Activated naive CD8-positive, alpha-beta T cell treated with anti-CD3 and anti-CD28 coated beads, Interleukin-2, amount 10 ng/mL, durations not matched to agents 7 days and 5 days (primary cell): ENCODE data around the gene NDUFV3. TPM values are rescaled to one million over a fixed set of nuclear protein-coding genes. Genes with fewer than 3 reads are reported as not detected.

Experiments used
- ATAC-seq: fragments of 150-1000 bp; cut with Tn5 transposase; one replicate; pipeline ENCODE4 v1.10.0; 2021; ENCODE audit warnings: low read depth, moderate library complexity
- POLR2A ChIA-PET: fragments of 350-600 bp; sonication (Branson Sonifier 250); formaldehyde crosslinking; loops from one replicate; lab custom pipeline; 2021; ENCODE audit warnings: antibody characterized with exemption; lab: Charles Lee
- DNase-seq: peaks from one replicate; pipeline ENCODE4 v3.0.0; 2021
- H3K27ac Mint-ChIP-seq: one replicate; pipeline ENCODE4 v1.8.0; 2022; ENCODE audit warnings: mild to moderate bottlenecking, mixed read lengths
- H3K27me3 Mint-ChIP-seq: one replicate; pipeline ENCODE4 v1.8.0; 2022; ENCODE audit warnings: mild to moderate bottlenecking, moderate library complexity, mixed read lengths
- H3K36me3 Mint-ChIP-seq: one replicate; pipeline ENCODE4 v1.8.0; 2021; ENCODE audit warnings: mild to moderate bottlenecking, mixed read lengths
- H3K4me1 Mint-ChIP-seq: one replicate; pipeline ENCODE4 v1.8.0; 2021; ENCODE audit warnings: mixed read lengths
- H3K4me3 Mint-ChIP-seq: one replicate; pipeline ENCODE4 v1.8.0; 2022; ENCODE audit warnings: mild to moderate bottlenecking, moderate library complexity, mixed read lengths
- H3K9me3 Mint-ChIP-seq: one replicate; pipeline ENCODE4 v1.8.0; 2021; ENCODE audit warnings: mixed read lengths
- total RNA-seq, 2 experiments: library from RNA; stranded (reverse); gene quantifications; one replicate each; pipeline ENCODE4 v1.2.3, GENCODE V29; 2021

The NDUFV3 gene
- total RNA-seq, 2 experiments from 2014 or later: 27.1 to 30.5 TPM

DNA sequence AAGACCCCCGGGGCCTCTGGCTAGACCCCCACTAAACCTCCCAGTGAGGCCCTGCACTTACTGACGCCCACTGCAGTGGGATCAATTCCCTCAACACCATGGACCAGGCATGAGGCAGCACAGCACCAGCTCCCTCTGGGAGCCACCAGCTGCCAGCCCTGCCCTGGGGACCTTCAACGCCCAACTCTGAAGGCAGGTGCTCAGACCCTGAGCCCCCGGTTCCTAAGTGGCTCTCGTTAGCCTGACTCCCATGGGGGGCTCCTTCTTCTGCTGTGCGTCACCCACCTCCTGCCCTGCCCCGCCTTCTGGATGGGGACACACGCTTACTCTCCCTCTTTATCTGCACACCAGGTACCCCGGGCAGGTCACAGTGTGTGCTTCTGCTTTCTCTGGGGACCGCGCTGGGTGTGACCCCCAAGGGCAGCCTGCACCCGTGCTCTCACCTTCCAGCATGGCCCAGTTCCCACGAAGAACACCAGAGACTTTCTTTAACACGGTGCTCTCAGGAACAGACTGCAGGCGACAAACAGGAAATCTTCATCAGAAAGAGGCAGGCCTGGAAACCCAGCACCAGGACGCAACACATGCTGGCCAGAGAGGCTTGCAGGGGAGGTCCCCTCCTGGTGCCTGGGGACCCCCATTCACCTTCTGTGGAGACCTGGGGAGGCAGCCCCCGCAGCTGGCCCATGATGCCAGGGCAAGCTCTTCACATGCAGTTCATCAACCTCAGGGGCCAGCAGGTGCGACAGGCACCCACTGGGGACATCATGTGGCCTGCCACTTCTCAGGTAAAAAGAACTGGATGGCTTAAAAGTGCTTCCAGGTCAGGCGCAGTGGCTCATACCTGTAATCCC lies 41.1 kb upstream of the NDUFV3 start:
- Mint-ChIP-seq H3K36me3 (peaks cover 12% of the 10 kb centered on the region), H3K9me3 (no peaks in the 10 kb centered on the region), H3K4me1 (peaks cover 4% of the 10 kb centered on the region), H3K27me3 (no peaks in the 10 kb centered on the region), H3K27ac (no peak overlapping the region), H3K4me3 (no peak overlapping the region)
- POLR2A ChIA-PET: interaction anchor here (0.5 kb wide), 1 partner anchor 334 kb away, joined by 3 read pairs; no protein-coding TSS in a partner anchor
- ATAC-seq (no peak), DNase-seq (no peak)

DNA sequence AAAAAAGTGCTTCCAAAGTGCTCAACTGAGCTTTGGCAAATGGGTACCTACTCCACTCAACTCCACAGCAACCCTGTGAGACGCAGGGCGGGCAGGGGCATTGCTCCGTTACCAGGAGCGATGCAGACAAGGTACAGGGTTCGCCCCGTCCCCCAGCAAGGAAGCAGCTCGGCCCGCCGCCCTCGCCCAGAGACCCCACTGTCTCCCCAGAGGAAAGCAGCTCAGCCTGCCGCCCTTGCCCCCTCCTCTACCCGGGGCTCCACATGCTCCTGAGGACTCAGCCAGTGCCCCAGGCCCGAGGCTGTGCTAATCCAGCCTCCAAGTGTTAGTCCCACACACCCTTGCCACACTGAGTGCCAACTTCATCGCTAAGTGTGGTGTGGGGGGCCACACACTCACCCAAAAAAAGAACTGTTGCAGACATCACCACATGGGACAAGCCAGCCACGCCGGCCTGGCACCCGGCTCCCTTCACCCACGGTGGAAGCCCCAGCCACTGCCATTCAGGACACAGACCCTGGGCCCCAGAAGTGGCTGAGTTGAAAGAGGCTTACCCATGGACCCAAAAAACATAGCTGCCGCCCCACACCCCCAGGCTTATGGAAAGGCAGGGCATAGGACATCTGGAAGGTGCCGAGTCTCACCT lies 40.1 kb upstream of the NDUFV3 start:
- Mint-ChIP-seq H3K27me3 (no peaks in the 10 kb centered on the region), H3K4me3 (no peak overlapping the region), H3K9me3 (no peaks in the 10 kb centered on the region), H3K36me3 (peaks cover 13% of the 10 kb centered on the region), H3K4me1 (peaks cover 3% of the 10 kb centered on the region), H3K27ac (no peak overlapping the region)
- no peak for DNase-seq
- POLR2A ChIA-PET: interaction anchor here (0.5 kb wide), 1 partner anchor 335 kb away, joined by 3 read pairs; no protein-coding TSS in a partner anchor
- no peak for ATAC-seq

DNA sequence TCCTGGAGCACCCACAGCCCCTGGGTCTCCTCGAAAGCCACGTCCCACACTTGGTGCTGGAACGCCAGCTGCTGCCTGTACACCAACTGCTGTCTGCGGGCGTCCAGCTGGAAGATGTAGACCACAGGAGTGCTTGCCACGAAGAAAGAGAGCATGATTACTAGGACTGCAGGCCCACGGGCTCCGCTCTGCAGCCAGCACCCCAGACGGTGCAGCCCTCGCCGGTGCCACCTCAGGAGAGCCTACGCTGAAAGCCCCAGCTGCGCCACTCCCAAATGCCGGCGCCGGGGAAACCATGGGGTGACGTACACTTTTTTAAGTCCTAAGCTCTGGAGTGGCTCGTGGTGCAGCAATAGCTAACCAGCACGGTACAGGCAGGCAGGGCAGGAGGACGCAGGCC lies 39.5 kb upstream of the NDUFV3 start:
- no peak overlapping the region for H3K4me3 Mint-ChIP-seq
- DNase-seq: no peak
- H3K27ac Mint-ChIP-seq: no peak overlapping the region
- H3K36me3 Mint-ChIP-seq: peaks cover 16% of the 10 kb centered on the region
- no peaks in the 10 kb centered on the region for H3K27me3 Mint-ChIP-seq
- H3K9me3 Mint-ChIP-seq: no peaks in the 10 kb centered on the region
- POLR2A ChIA-PET: no interaction called here
- peaks cover 1% of the 10 kb centered on the region for H3K4me1 Mint-ChIP-seq
- no peak for ATAC-seq

DNA sequence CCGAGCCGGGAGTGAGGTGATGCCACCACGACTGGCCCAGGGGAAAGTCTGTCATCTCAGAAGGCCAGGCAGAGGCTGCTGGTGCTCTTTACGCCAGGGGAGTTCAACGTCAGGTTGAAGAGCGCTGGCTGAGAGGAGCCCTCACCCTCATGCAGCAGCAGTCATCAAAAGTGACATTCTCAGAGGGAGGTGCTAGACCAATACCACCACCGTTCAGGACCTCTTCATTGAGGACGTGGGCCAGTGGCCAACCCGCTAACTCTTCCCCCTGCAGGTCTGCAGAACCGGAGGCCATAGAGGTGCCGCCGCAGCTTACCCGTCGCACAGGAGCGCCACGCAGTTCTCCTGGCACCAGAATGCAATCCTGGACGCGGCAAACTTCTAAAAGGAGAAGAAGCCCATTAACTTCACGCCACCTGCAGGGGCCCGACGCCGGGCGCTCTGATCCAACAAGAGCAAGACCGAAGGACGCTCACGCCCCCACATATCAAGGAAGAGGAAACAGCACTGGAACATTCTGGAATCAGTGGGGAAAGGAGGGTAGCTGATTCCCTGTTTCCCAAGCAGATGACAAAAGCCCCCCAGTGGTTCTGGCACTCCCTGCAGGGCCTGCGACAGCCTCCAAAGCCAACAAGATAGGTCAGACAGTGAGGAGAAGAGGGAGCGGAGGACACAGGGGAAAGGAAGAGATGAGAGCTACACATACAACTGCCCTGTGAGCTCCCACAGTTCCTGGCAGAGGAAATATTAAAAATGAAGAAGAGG lies 38.7 kb upstream of the NDUFV3 start:
- Mint-ChIP-seq H3K27me3 (no peaks in the 10 kb centered on the region), H3K9me3 (no peaks in the 10 kb centered on the region), H3K27ac (no peak overlapping the region), H3K36me3 (peaks cover 10% of the 10 kb centered on the region), H3K4me1 (no peaks in the 10 kb centered on the region), H3K4me3 (no peak overlapping the region)
- ATAC-seq (no peak), DNase-seq (no peak)
- POLR2A ChIA-PET: no interaction called here

DNA sequence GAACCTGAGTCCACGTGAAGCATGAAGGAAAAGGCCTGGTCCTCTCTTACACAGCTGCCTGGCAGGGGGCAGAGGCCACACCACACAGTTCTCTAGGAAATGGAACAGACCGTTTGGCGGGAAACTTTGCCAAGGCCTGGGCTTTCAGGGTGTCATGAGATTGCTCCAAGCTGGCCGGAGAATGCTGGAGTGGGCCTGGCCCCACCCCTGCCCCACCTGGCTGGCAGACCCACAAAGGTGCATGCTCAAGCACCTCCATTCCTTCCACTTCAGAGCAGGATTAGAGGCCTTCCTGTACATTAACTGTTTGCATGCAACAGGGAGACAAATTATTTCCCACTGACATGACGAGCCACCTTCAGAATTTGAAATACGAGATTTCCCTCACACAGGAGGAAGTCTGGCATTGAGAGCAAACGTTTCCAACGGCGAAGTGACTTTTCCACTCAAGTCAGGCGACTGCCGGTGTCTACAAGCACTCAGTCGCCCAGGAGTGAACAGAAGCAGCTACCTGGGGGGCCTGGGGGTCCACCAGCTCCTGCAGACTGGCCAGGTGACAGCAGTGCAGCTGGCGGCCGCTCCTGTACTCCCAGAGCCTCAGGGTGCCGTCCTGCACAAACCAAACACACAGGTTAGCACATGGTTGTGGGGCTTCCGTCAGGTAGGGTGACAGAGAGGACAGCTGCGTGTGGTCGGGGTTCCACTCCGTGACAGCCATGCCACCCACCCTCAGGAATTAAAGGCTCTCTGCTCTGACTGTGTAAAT lies 37.8 kb upstream of the NDUFV3 start:
- DNase-seq (no peak), ATAC-seq (no peak)
- no peak overlapping the region for H3K4me3 Mint-ChIP-seq
- POLR2A ChIA-PET: no interaction called here
- H3K4me1 Mint-ChIP-seq: no peaks in the 10 kb centered on the region
- H3K36me3 Mint-ChIP-seq: peaks cover 8% of the 10 kb centered on the region
- no peak overlapping the region for H3K27ac Mint-ChIP-seq
- H3K27me3 Mint-ChIP-seq: no peaks in the 10 kb centered on the region
- H3K9me3 Mint-ChIP-seq: no peaks in the 10 kb centered on the region

DNA sequence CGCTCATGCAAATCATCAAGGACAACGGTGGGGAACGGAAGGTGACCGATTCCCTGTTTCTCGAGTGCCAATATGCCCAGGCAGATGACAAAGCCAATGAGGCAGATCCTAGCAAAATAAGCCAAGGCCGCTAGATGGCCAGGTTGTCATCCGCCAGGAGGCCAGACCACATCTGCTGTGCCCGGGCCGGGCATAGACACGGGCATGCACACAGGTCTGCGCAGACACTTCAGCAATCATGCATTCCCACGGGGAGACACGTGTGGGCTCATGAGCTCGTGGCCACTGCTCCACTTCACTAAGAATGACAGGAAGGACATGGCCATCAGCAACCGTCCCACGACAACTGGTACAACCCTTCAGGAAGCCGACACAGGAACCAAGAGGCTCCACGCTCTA lies 37.2 kb upstream of the NDUFV3 start:
- H3K27me3 Mint-ChIP-seq: no peaks in the 10 kb centered on the region
- H3K4me1 Mint-ChIP-seq: no peaks in the 10 kb centered on the region
- peaks cover 8% of the 10 kb centered on the region for H3K36me3 Mint-ChIP-seq
- no peaks in the 10 kb centered on the region for H3K9me3 Mint-ChIP-seq
- no peak overlapping the region for H3K4me3 Mint-ChIP-seq
- ATAC-seq: no peak
- H3K27ac Mint-ChIP-seq: no peak overlapping the region
- POLR2A ChIA-PET: no interaction called here
- no peak for DNase-seq

DNA sequence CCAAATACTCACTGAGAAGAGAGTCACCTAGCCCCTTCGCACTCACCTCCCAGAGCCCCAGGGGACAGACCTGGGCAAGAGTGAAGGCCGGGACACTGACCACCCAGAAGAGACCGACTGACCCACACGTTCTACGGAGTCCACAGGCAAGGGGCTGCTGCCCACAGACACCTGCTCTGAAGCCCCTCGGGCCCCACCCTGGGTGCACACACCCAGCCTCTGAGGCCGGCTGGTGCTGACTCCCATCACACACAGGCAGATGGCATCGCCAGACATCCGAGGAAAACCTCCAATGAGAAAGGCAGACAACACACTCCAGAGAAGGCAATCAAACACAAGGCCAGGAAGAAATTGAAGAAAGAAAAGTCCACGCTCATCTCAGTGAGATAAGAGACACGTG lies 35.9 kb upstream of the NDUFV3 start:
- no peaks in the 10 kb centered on the region for H3K4me1 Mint-ChIP-seq
- no peak for ATAC-seq
- no peaks in the 10 kb centered on the region for H3K9me3 Mint-ChIP-seq
- no peaks in the 10 kb centered on the region for H3K27me3 Mint-ChIP-seq
- no peak overlapping the region for H3K27ac Mint-ChIP-seq
- peaks cover 9% of the 10 kb centered on the region for H3K36me3 Mint-ChIP-seq
- no peak overlapping the region for H3K4me3 Mint-ChIP-seq
- POLR2A ChIA-PET: no interaction called here
- DNase-seq: no peak

DNA sequence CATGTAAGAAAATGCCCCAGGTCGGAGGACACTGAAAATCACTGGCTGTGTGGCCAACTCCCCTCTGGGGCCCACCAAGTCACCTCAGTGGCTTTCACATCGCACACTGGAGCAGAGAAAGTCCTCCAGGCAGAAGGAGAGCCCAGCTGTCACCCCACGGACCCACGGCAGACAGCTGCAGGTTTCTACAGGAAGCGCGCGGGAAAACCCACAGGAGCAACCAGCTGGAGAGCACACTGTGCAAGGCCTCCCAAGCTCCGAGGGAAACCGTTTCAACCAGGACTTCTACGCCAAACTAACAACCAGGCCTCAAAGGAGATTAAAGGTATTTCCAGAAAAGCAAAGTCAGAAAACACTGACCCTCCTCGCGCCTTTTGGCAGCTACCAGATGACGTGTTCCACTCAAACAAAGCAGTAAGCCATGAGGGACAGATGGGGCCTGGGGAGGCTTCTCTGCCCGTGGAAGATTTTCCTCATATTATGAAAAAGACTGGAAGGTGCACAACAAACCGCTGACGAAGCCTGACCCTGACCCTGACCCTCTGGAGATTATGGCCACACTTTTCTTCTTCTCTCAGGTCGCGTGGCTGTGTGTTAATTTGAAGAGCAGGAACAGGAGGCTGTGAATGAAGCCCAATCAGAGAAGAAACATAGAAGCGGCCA lies 34.8 kb upstream of the NDUFV3 start:
- no peak overlapping the region for H3K4me3 Mint-ChIP-seq
- H3K27ac Mint-ChIP-seq: no peak overlapping the region
- POLR2A ChIA-PET: no interaction called here
- H3K36me3 Mint-ChIP-seq: peaks cover 16% of the 10 kb centered on the region
- no peak for ATAC-seq
- H3K4me1 Mint-ChIP-seq: peaks cover 3% of the 10 kb centered on the region
- no peaks in the 10 kb centered on the region for H3K9me3 Mint-ChIP-seq
- DNase-seq: no peak
- no peaks in the 10 kb centered on the region for H3K27me3 Mint-ChIP-seq

DNA sequence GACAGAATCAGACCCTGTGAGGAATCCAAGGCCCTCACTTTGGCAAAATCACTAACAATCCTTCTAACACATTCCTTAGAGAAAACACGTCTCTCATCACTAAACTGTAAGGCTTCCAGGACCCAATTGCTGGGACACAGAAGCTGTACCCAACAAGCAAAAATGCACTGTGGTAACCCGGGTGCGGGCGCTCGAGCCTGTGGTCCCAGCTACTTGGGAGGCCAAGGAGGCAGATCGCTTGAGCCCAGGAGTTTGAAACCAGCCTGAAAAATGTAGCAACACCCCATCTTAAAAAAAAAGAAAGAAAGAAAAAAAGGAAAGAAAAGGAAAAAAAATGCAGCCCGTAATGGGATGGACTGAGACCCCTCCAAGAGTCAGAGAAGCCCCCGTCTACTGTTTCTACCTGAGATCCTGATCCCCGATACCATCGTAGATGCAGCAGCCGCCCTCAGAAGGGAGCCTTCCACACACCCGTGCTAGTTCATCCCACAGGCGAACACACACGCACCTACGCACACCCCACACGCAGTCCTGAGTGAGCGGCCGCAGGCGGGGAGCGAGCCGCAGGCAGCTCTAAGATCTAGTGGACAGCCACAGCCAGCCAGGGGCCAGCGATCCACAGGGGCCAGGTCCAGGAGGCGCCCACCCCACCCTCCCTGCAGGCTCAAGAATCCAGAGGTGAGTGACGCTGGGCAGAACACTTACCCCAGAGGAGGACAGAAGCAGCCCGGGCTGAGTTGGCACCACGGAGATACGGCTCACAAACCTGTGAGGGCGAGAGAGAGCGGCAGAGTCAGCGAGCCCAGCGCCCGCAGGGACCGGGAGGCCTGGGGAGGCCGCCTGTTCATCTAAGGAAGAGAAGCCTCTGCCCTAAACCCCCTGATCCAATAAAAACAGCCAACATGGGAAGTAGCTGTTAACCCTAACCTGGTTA lies 33.9 kb upstream of the NDUFV3 start:
- Mint-ChIP-seq H3K4me1 (peaks cover 3% of the 10 kb centered on the region), H3K9me3 (no peaks in the 10 kb centered on the region), H3K36me3 (peaks cover 17% of the 10 kb centered on the region), H3K27ac (no peak overlapping the region), H3K27me3 (no peaks in the 10 kb centered on the region), H3K4me3 (no peak overlapping the region)
- POLR2A ChIA-PET: no interaction called here
- DNase-seq (no peak), ATAC-seq (no peak)

DNA sequence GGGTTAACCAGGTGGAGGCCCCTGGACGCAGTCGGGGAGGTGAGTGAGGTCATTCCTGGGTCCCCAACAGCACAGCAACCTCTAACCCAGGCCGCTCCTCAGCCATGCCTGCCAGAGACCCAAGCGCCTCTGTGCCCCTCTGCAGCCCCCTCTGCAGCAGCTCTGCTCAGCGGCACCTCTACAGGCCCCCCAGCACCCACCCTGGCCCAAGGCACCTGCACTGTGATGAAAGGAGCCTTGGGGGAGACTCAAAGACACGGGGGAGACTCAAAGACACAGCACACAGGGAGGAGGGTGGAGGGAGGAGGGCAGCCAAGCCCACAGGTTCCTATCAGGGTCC lies 33.2 kb upstream of the NDUFV3 start:
- H3K4me3 Mint-ChIP-seq: no peak overlapping the region
- POLR2A ChIA-PET: no interaction called here
- H3K4me1 Mint-ChIP-seq: peaks cover 3% of the 10 kb centered on the region
- no peak for ATAC-seq
- no peaks in the 10 kb centered on the region for H3K9me3 Mint-ChIP-seq
- H3K27me3 Mint-ChIP-seq: no peaks in the 10 kb centered on the region
- DNase-seq: no peak
- peaks cover 17% of the 10 kb centered on the region for H3K36me3 Mint-ChIP-seq
- H3K27ac Mint-ChIP-seq: no peak overlapping the region

DNA sequence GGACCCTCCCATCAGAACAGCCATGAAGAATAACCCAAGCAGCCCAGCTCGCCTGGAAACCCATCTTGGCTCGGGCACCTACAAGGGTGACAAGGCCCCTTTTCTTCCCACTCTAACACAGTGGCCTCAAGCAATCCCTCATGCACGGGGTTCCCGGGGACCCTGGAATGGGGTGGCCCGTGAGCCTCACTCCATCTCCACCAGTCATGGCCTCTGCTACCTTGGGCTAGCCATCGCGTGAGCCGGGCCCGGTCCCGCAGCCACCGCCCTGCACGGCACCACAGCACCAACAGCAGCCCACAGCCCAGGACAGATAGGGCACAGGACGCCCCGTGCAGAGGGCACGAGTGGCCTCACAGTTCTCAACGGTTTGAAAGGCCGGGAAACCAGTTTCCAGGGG lies 32.8 kb upstream of the NDUFV3 start:
- Mint-ChIP-seq H3K27ac (no peak overlapping the region), H3K4me3 (no peak overlapping the region), H3K27me3 (no peaks in the 10 kb centered on the region), H3K9me3 (no peaks in the 10 kb centered on the region), H3K36me3 (peaks cover 17% of the 10 kb centered on the region), H3K4me1 (peaks cover 3% of the 10 kb centered on the region)
- DNase-seq: no peak
- ATAC-seq: no peak
- POLR2A ChIA-PET: no interaction called here

DNA sequence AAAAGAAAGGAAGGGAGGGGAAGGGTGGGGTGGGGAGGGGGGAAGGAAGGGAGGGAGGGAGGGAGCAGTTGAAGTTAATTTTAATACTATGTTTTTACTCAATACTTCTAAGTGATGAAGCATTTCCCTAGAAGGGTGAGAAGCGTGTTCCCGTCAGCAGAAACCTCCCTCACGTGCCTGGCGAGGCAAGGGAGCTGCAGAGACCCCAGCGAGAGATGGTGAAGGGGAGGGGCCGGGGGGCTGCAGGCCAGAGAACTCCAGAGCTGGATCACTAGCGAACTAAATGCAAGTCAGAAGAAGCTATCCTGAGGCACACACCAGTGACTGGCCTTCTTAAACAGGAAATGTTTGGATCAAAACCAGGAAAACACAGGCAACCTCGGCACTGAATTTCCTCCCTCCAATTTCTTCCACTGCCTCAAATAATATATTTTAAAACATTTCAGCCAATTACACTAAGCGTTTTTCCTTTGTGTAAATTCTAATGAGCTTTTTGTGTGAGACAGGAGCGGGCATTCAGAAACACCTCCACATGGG lies 31.7 kb upstream of the NDUFV3 start:
- Mint-ChIP-seq H3K27me3 (no peaks in the 10 kb centered on the region), H3K27ac (no peak overlapping the region), H3K36me3 (peaks cover 17% of the 10 kb centered on the region), H3K4me1 (peaks cover 5% of the 10 kb centered on the region), H3K4me3 (no peak overlapping the region), H3K9me3 (no peaks in the 10 kb centered on the region)
- ATAC-seq (no peak), DNase-seq (no peak)
- POLR2A ChIA-PET: no interaction called here
